Peyer's patch (tissue), 4 donors: ENCODE results near the gene DEF6. TPM values are rescaled to one million over a fixed set of nuclear protein-coding genes. Genes with fewer than 3 reads are reported as not detected.
A peak's percentile ranks its signal among the peaks of the same experiment; 100 is the strongest.
"Not testable (repeated sequence)": the region's sequence is repeated elsewhere in the genome, so short reads cannot be mapped to it uniquely, and the experiment has no call there.

Experiments
- DNase-seq, 3 donors: peaks; one replicate each; pipeline ENCODE4 v3.0.0-alpha.2; 2017 to 2019
- H3K27ac ChIP-seq, 4 donors: fragments of 200-600 bp; sonication (generic); one replicate each; pipeline ENCODE4 v1.5.1; 2016 to 2019
- H3K27me3 ChIP-seq, 2 donors: fragments of 200-600 bp; sonication (generic); one replicate each; pipeline ENCODE4 v1.5.1; 2019
- H3K36me3 ChIP-seq, 3 donors: fragments of 200-600 bp; sonication (generic); one replicate each; pipeline ENCODE4 v1.5.1; 2016 to 2019
- H3K4me1 ChIP-seq, 4 donors: fragments of 200-600 bp; sonication (generic); one replicate each; pipeline ENCODE4 v1.5.1; 2016 to 2019
- H3K4me3 ChIP-seq, 4 donors: fragments of 200-600 bp; sonication (generic); 1 replicate in 3 of 4; 2 replicates in 1 of 4; pipeline ENCODE4 v1.5.1; 2016 to 2019; ENCODE audit warnings: mild to moderate bottlenecking in 1 of 4
- H3K9me3 ChIP-seq, 4 donors: fragments of 200-600 bp; sonication (generic); one replicate each; pipeline ENCODE4 v1.5.1; 2016 to 2019; ENCODE audit warnings: mild to moderate bottlenecking in 1 of 4
- POLR2A ChIP-seq, 2 donors: fragments of 450-650 bp; IDR thresholded peaks; one replicate each; pipeline ENCODE4 v1.5.1; 2017; ENCODE audit warnings: antibody characterized with exemption in 2 of 2, mild to moderate bottlenecking in 2 of 2, moderate library complexity in 2 of 2
- total RNA-seq, 4 donors: library from RNA; depleted of rRNA; stranded (reverse); fragments of >200 nt; gene quantifications; one replicate each; pipeline ENCODE4 v1.1.0, GENCODE V29; 2016
- TF ChIP-seq, protein P1 (sequence below), 6 experiments: fragments of 450-650 bp in 4 of 6; fragments of 200-600 bp in 2 of 6; sonication (generic) in 1 of 6; IDR thresholded peaks; one replicate each; pipeline ENCODE4 v1.5.1; 2017 to 2019; ENCODE audit warnings: antibody characterized with exemption in 6 of 6, mild to moderate bottlenecking in 3 of 6, moderate library complexity in 1 of 6

DEF6 gene
- total RNA-seq, 4 donors from 2014 or later, result 11.0 to 85.8 (median 21.5) TPM

DNA sequence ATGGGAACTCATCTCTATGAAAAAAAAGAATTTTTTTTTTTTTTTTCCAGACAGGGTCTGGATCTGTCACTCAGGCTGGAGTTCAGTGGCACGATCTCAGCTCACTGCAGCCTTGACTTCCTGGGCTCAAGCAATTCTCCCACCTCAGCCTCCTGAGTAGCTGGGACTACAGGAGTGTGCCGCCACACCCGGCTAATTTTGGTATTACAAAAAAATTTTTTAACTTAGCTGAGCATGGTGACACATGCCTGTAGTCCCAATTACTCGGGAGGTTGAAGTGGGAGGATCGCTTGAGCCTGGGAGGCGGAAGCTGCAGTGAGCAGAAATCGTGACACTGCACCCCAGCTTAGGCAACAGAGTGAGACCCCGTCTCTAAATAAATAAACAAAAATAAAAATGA lies 7.5 kb downstream of the DEF6 start:
- no peak for TF ChIP-seq POLR2A (IDR thresholded peaks at IDR 0.05)
- TF ChIP-seq, protein P1, sequence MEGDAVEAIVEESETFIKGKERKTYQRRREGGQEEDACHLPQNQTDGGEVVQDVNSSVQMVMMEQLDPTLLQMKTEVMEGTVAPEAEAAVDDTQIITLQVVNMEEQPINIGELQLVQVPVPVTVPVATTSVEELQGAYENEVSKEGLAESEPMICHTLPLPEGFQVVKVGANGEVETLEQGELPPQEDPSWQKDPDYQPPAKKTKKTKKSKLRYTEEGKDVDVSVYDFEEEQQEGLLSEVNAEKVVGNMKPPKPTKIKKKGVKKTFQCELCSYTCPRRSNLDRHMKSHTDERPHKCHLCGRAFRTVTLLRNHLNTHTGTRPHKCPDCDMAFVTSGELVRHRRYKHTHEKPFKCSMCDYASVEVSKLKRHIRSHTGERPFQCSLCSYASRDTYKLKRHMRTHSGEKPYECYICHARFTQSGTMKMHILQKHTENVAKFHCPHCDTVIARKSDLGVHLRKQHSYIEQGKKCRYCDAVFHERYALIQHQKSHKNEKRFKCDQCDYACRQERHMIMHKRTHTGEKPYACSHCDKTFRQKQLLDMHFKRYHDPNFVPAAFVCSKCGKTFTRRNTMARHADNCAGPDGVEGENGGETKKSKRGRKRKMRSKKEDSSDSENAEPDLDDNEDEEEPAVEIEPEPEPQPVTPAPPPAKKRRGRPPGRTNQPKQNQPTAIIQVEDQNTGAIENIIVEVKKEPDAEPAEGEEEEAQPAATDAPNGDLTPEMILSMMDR (IDR thresholded peaks at IDR 0.05), result no peak
- peak in 1 of 3 donors; percentile 31 for DNase-seq
- no peaks in the 10 kb centered on the region for H3K9me3 ChIP-seq
- no peak overlapping the region for H3K4me3 ChIP-seq
- H3K27me3 ChIP-seq, result no peaks in the 10 kb centered on the region
- H3K27ac ChIP-seq, result peak overlapping the region in 1 of 4 donors; percentile 19
- H3K4me1 ChIP-seq, result peaks cover 4 to 28% (median 16%) of the 10 kb centered on the region in 4 donors
- no peaks in the 10 kb centered on the region for H3K36me3 ChIP-seq

DNA sequence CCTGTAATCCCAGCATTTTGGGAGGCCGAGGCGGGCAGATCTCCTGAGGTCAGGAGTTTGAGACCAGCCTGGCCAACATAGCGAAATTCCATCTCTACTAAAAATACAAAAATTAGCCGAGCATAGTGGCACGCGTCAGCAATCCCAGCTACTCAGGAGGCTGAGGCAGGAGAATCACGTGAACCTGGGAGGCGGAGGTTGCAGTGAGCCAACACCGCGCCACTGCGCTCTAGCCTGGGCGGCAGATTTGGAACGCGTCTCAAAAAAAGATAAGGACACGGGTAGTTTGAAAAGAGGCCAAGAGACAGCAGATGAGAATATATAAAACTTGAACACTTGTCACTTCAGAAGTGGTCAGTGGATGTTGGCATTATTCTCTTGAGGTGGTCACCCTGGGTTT lies 9.5 kb downstream of the DEF6 start:
- peak in 1 of 3 donors; percentile 26 for DNase-seq

DNA sequence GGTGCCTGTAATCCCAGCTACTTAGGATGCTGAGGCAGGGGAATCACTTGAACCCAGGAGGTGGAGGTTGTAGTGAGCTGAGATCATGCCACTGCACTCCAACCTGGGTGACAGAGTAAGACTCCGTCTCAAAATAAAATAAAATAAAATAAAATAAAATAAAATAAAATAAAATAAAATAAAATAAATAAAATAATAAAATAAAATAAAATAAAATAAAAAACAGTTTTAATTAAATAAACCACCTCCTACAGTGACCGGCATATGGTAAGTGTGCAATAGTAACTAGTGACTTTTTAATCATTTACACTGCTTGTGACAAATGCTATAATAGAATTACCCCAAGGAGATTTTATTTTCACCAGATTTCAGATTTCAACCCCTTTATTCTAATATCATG lies 10.9 kb downstream of the DEF6 start:
- not testable (repeated sequence) for H3K9me3 ChIP-seq, H3K27me3 ChIP-seq, H3K4me3 ChIP-seq, DNase-seq, H3K27ac ChIP-seq, H3K36me3 ChIP-seq
- H3K4me1 ChIP-seq, result peaks cover 0 to 25% (median 22%) of the 10 kb centered on the region in 4 donors

More for the DNA sequence above, 9.5 kb downstream of the DEF6 start:
- H3K36me3 ChIP-seq, H3K9me3 ChIP-seq, H3K4me3 ChIP-seq, H3K27ac ChIP-seq, H3K27me3 ChIP-seq: not testable (repeated sequence)
- H3K4me1 ChIP-seq, result peaks cover 4 to 33% (median 21%) of the 10 kb centered on the region in 4 donors

DNA sequence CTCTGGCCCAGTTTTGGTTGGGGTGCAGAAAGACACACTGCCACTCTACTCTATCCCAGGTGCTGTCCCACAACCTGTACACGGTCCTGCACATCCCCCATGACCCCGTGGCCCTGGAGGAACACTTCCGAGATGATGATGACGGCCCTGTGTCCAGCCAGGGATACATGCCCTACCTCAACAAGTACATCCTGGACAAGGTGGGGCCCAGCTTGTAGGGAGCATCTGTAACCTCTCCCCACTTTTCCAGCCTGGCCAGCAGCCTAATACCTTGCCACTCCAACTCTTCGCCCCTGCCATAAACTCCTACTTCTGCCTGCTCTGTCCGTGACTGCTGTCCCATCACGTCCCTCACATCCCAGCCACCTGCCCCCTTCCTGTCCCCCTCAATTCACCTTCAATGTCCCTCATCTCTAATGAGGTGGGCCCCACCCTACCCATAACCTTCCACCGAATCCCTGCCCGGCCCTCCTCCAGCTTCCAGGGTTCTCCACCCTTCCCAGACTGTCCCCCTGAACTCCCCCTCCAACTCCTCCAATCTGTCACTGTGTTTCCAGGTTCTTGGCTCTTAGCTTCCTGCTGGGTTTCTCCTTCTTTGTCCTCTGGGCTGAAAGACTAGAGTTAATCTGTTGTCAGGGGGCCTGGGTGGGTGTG lies 12.1 kb downstream of the DEF6 start:
- DNase-seq, result peak in 1 of 3 donors; percentile 44
- Histone ChIP-seq H3K36me3 (peaks cover 0 to 5% (median 0%) of the 10 kb centered on the region in 3 donors), H3K9me3 (no peaks in the 10 kb centered on the region), H3K27ac (peak overlapping the region; percentile 70 to 84 (median 79)), H3K4me1 (peaks cover 0 to 20% (median 14%) of the 10 kb centered on the region in 4 donors), H3K4me3 (no peak overlapping the region), H3K27me3 (no peaks in the 10 kb centered on the region)
- TF ChIP-seq, protein P1 (IDR thresholded peaks at IDR 0.05), result no peak
- TF ChIP-seq POLR2A (IDR thresholded peaks at IDR 0.05), result no peak

DNA sequence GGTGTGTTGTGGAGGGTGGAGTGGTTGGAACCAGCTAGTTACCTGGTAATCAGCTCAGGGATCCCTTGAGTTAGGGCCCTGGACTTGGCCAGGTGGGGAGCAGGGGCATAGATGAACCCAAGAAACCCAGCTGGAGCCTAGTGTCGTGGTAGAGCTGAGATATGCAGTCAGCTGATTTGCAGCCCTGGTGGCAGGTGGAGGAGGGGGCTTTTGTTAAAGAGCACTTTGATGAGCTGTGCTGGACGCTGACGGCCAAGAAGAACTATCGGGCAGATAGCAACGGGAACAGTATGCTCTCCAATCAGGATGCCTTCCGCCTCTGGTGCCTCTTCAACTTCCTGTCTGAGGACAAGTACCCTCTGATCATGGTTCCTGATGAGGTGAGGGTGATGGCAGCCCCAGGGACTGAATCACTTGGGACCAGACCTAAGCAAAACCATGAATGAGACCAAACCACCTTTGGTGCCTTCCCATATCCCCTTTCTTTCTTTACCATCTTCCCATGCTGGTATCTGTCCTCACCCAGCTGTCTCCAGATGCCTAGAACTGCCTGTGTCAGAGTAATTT lies 12.7 kb downstream of the DEF6 start:
- no peak overlapping the region for H3K4me3 ChIP-seq
- DNase-seq, result peak in 1 of 3 donors; percentile 49
- H3K9me3 ChIP-seq, result no peaks in the 10 kb centered on the region
- peaks cover 0 to 5% (median 0%) of the 10 kb centered on the region in 3 donors for H3K36me3 ChIP-seq
- TF ChIP-seq, protein P1 (IDR thresholded peaks at IDR 0.05), result no peak
- no peak for TF ChIP-seq POLR2A (IDR thresholded peaks at IDR 0.05)
- H3K27ac ChIP-seq, result peak overlapping the region; percentile 70 to 84 (median 79)
- H3K4me1 ChIP-seq, result peaks cover 0 to 20% (median 14%) of the 10 kb centered on the region in 4 donors
- H3K27me3 ChIP-seq, result no peaks in the 10 kb centered on the region

DNA sequence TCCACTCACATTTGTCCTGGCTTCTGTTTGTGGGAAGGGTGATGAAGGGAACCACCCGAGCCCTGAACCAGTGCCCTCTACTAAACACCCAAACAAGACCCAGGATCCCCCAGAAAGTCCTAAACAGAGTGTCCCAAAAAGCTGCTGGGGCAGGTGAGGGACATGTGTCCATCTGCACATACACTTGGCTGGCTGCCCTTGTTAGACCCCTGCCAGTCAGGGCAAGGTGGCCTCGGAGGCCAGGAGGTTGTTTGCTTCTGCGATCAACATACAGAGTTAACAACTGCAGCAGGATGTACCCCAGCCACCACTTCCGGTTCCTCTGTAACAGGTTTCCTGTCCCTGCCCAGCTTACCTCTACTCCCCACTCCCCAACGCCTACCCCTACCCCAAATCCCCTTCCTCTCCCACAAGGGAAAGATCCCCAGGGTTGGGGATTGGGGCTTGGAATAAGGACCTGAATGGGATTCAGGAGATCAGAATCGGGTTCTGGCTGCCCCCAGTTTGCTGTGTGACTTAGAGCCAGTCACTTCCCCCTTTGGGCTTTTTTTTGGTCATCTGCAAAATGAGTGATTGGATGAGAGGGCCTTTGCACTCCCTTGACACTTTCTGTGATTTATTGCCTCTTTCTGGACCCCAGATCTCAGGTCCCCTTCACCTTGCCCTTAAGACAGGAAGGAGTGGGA lies 13.9 kb downstream of the DEF6 start:
- Histone ChIP-seq H3K27ac (peak overlapping the region; percentile 70 to 84 (median 79)), H3K4me3 (peak overlapping the region in 3 of 4 donors; percentile 14 to 26 (median 19)), H3K9me3 (no peaks in the 10 kb centered on the region), H3K27me3 (no peaks in the 10 kb centered on the region), H3K36me3 (peaks cover 0 to 5% (median 0%) of the 10 kb centered on the region in 3 donors), H3K4me1 (peaks cover 0 to 20% (median 14%) of the 10 kb centered on the region in 4 donors)
- DNase-seq, result peak in 2 of 3 donors; percentile 68 to 84
- no peak for TF ChIP-seq POLR2A (IDR thresholded peaks at IDR 0.05)
- TF ChIP-seq, protein P1 (IDR thresholded peaks at IDR 0.05), result no peak
